IPS DF 4.7 (cell line): ENCODE data around the gene SPATA9.

ENCODE experiments used
- DNase-seq: peaks from one replicate; pipeline ENCODE4 v3.0.0-alpha.2; 2013; ENCODE audit warnings: low spot score; ENCODE audit errors: extremely low read depth

Gene SPATA9

DNA sequence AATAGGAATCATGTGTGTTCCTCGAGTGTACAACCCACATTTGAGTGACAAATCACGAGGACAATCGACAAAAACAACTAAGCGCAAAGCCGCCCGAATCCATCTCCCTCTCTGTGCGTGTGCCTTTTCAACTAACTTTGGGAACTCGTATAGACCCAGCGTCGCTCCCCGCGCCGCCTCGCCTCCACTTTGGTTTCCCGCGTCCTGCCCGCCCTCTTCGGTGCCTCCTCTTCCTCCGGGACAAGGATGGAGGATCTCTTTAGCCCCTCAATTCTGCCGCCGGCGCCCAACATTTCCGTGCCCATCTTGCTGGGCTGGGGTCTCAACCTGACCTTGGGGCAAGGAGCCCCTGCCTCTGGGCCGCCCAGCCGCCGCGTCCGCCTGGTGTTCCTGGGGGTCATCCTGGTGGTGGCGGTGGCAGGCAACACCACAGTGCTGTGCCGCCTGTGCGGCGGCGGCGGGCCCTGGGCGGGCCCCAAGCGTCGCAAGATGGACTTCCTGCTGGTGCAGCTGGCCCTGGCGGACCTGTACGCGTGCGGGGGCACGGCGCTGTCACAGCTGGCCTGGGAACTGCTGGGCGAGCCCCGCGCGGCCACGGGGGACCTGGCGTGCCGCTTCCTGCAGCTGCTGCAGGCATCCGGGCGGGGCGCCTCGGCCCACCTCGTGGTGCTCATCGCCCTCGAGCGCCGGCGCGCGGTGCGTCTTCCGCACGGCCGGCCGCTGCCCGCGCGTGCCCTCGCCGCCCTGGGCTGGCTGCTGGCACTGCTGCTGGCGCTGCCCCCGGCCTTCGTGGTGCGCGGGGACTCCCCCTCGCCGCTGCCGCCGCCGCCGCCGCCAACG is 62.5 kb downstream of the SPATA9 start, which contains the start of gene GPR150:
Gene GPR150, plus strand, starts transcription at position 58 of the 840 bp plus-strand sequence. Its CDS starts 189 bp downstream, at position 247.
- no peak for DNase-seq

DNA sequence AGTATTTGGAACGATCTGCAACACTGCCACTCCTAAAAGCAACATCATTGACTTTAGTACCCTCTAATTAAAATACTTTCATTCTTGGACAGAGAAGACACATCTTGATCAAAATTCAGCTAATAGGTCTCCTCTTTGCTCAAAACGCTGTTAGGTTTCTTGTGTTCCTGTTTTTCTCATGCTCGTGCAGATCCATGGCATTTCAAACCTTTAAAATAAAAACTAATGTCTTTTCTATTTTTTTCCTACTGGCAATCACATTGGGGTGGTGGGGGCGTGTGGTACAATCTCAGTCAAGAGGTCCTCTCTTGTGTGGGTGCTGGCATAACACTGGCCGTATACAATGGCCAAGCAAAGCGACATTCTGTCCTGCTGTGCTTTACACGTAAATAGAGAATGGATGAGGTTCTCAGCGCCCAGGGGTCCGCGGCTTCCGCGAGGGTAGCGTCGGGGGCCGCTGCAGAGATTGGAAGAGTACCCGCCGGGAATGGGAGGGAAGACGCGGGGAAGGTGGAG is 63.2 kb downstream of the SPATA9 start:
- no peak for DNase-seq

DNA sequence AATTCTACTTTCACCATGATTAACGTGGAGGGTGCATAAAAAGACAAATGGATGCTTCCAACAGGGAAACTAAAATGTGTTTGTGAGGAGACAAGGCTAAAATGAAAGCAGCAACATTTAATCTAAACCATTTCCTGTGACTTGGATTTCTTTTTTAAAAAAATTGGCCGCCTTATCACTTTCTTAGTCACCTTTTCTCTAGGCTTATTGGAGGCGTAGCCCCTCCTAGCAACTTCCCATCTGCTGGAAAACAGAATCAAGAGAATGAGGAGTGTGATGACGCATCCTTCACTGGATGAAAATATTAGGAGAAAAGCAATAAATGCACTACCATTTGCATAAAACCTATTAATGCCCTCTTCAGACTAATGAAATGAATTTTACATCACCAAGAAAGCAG is 63.7 kb downstream of the SPATA9 start:
- no peak for DNase-seq

DNA sequence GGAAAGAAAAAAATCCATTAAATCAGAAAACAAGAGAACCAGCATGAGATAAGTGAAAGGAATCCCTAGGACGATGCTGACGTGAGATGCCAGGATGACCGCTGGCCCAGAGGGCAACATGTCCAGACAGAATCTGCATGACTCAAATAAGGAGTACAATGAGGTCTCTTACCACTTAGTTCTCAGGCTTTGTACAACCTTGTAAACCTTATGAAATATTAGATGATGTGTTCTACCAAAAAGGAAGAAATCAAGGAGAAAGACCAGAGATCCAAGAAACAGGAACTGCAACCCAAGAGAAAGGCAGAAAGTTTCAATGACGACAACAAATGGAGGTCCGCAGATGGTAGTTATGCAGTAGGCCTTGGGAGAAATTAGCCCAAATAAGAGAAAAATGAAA is 65.7 kb downstream of the SPATA9 start:
- no peak for DNase-seq

DNA sequence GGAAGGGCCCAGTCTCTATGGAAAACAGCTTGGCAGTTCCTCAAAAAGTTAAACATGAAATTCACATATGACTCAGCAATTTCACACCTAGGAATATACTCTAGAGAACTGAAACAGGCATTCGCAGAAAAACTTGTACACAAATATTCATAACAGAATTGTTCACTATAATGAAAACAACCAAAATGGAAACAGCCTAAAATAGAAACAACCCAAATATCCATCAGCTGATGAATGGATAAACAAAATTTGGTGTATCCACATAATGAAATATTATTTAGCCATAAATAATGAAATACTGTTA is 67.7 kb downstream of the SPATA9 start:
- no peak for DNase-seq

DNA sequence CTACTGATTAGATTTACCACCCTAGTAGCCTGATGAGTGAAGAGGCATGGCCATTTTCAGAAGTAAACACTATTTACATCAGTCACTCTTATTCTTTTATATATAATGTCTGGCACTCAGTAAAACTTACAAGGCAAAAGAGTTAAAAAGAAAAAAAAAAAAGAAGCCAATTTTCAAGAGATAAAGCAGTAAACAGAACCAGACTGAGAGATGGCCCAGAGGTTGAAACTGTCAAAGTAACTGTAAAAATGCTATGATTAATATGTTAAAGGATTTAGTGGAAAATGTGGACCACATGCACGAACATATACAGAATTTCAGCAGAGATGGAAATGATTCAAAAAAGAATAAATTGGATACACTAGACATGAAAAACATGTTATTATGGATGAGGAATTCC is 69.3 kb downstream of the SPATA9 start:
- DNase-seq = no peak

DNA sequence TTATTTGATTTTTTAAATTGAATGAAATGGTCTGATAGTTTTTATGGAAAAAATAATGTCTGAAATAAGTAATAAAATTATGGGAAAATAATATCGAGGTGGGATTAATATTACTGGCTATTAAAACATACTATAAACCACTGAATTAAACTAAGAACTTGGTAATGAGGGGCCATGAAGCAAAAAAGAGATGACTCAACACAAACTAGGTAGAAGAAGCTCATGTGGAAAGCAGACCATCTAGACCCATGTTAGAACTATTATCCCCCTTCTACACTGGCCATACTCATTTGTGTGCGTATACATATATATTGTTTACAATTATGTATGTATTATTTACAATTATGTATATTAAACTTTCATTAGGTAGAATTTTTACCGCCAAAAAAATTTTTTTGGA is 71.4 kb downstream of the SPATA9 start:
- no peak for DNase-seq

DNA sequence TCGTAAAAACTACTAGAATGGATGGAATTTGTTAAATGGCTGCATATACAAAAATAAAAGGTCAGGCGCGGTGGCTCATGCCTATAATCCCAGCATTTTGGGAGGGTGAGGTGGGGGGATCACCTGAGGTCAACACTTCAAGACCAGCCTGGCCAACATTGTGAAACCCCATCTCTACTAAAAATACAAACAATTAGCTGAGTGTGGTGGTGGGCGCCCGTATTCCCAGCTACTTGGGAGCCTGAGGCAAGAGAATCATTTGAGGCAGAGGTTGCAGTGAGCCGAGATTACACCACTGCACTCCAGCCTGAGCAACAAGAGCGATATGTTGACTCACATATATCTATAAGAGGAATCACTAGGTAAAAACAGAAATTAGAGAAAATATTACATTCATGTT is 72.2 kb downstream of the SPATA9 start:
- no peak for DNase-seq

DNA sequence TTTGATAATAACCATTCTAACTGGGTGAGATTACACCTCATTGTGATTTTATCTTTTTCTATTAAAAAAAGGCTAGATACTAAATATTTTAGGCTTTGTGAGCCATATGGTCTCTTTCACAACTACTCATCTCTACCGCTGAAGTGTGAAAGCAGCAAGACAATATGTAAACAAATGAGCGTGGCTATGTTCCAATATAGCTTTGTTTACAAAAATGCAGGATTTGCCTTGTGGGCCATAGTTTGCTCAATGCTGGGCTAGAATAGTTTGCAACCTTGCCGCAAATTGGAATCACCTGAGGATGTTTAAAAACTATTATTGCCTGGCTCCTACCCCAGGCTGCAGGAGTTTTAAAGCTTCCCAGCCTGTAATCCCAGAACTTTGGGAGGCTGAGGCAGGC is 73.1 kb downstream of the SPATA9 start:
- DNase-seq = no peak
